H1 (cell line): ENCODE results near the gene RNF215. TPM values are rescaled to one million over a fixed set of nuclear protein-coding genes. Genes with fewer than 3 reads are reported as not detected.

ENCODE experiments used
- CTCF ChIA-PET: fragments of 300-600 bp; sonication (Branson Sonifier 250); formaldehyde crosslinking; loops from one replicate; lab custom pipeline; 2021; ENCODE audit not compliant: partially characterized antibody; lab: Charles Lee
- POLR2A ChIA-PET: fragments of 300-600 bp; sonication (Branson Sonifier 250); formaldehyde crosslinking; loops from one replicate; lab custom pipeline; 2021; ENCODE audit warnings: inconsistent platforms; ENCODE audit not compliant: partially characterized antibody; lab: Charles Lee
- DNase-seq, 2 experiments: peaks; one replicate each; pipeline versions ENCODE4 v3.0.0 to v3.0.0-alpha.2; 2010 to 2022; ENCODE audit warnings: low spot score in 2 of 2, low read depth in 1 of 2, mixed read lengths in 1 of 2
- FAIRE-seq: peaks from 2 replicates; lab custom pipeline; 2011; peaks lifted over from hg19 to GRCh38; lab: Jason Lieb, UNC
- H2AFZ ChIP-seq: 2 replicates; pipeline ENCODE4 v1.8.1; 2012; ENCODE audit warnings: low read length, inconsistent platforms
- H2AK5ac ChIP-seq: 2 replicates; pipeline ENCODE4 v1.6.1; 2013; ENCODE audit warnings: low read depth, low read length
- H2BK120ac ChIP-seq: replicated peaks from 2 replicates; pipeline ENCODE3; 2013; ENCODE audit warnings: low read depth, low read length, inconsistent platforms
- H2BK12ac ChIP-seq: 2 replicates; pipeline ENCODE4 v1.6.1; 2013; ENCODE audit warnings: low read depth, low read length
- H2BK15ac ChIP-seq: 2 replicates; pipeline ENCODE4 v1.6.1; 2013; ENCODE audit warnings: low read length
- H2BK20ac ChIP-seq: 2 replicates; pipeline ENCODE4 v1.6.1; 2013; ENCODE audit warnings: low read length
- H2BK5ac ChIP-seq: 2 replicates; pipeline ENCODE4 v1.6.1; 2013; ENCODE audit warnings: low read depth, low read length
- H3K14ac ChIP-seq: 2 replicates; pipeline ENCODE4 v1.6.1; 2013; ENCODE audit warnings: inconsistent platforms; ENCODE audit not compliant: insufficient read length
- H3K18ac ChIP-seq: 2 replicates; pipeline ENCODE4 v1.6.1; 2013; ENCODE audit warnings: low read length; ENCODE audit errors: extremely low read depth
- H3K23ac ChIP-seq: 2 replicates; pipeline ENCODE4 v1.6.1; 2013; ENCODE audit warnings: inconsistent platforms; ENCODE audit not compliant: insufficient read length
- H3K23me2 ChIP-seq: 2 replicates; pipeline ENCODE4 v1.6.1; 2013; ENCODE audit warnings: low read depth, low read length
- H3K27ac ChIP-seq: 2 replicates; pipeline ENCODE4 v1.6.1; 2011; ENCODE audit warnings: low read depth, low read length, inconsistent platforms
- H3K27me3 ChIP-seq, 4 experiments: replicated peaks in 1 of 4; 1 replicate in 1 of 4; 2 replicates in 3 of 4; pipeline versions ENCODE4 v1.6.1 to v1.8.1; 2011 to 2013; ENCODE audit warnings: low read length in 3 of 4, mild to moderate bottlenecking in 3 of 4, inconsistent platforms in 2 of 4, mixed read lengths in 2 of 4, moderate library complexity in 1 of 4; ENCODE audit not compliant: control insufficient read depth in 3 of 4, insufficient read depth in 3 of 4; ENCODE audit errors: extremely low read depth in 1 of 4
- H3K36me3 ChIP-seq, 4 experiments: 2 replicates each; pipeline versions ENCODE4 v1.6.1 to v1.8.1; 2011 to 2013; ENCODE audit warnings: mild to moderate bottlenecking in 4 of 4, low read length in 3 of 4, moderate library complexity in 2 of 4, control low read depth in 1 of 4, inconsistent platforms in 1 of 4; ENCODE audit not compliant: insufficient read depth in 4 of 4, control insufficient read depth in 2 of 4
- H3K4ac ChIP-seq: replicated peaks from 2 replicates; pipeline ENCODE3; 2013; ENCODE audit warnings: low read length, low read depth, mixed read lengths, inconsistent platforms; ENCODE audit not compliant: insufficient read length
- H3K4me1 ChIP-seq, 4 experiments: replicated peaks in 1 of 4; 1 replicate in 1 of 4; 2 replicates in 3 of 4; pipeline versions ENCODE4 v1.6.1 to v1.8.1; 2011 to 2013; ENCODE audit warnings: low read length in 3 of 4, inconsistent platforms in 2 of 4, mixed read lengths in 1 of 4; ENCODE audit not compliant: insufficient read depth in 4 of 4, control insufficient read depth in 3 of 4
- H3K4me2 ChIP-seq, 2 experiments: 2 replicates each; pipeline versions ENCODE4 v1.6.1 to v1.8.1; 2011 to 2013; ENCODE audit warnings: low read depth in 2 of 2, low read length in 2 of 2, control low read depth in 1 of 2, inconsistent platforms in 1 of 2, mild to moderate bottlenecking in 1 of 2; ENCODE audit not compliant: insufficient read depth in 1 of 2
- H3K4me3 ChIP-seq, 4 experiments: fragments of 200-600, 300-600 bp in 1 of 4; sonication (generic), shearing (Covaris generic), sonication (Bioruptor Twin) in 1 of 4; 2 replicates each; pipeline versions ENCODE4 v1.5.1 to v1.8.1; 2011 to 2016; ENCODE audit warnings: low read length in 4 of 4, low read depth in 3 of 4, control low read depth in 2 of 4, inconsistent platforms in 2 of 4, mild to moderate bottlenecking in 2 of 4, mixed read lengths in 1 of 4, moderate library complexity in 1 of 4; ENCODE audit not compliant: insufficient read depth in 2 of 4; ENCODE audit errors: extremely low read depth in 1 of 4
- H3K56ac ChIP-seq: replicated peaks from 2 replicates; pipeline ENCODE3; 2013; ENCODE audit warnings: low read depth, mild to moderate bottlenecking, mixed read lengths, low read length, inconsistent platforms; ENCODE audit not compliant: insufficient read length
- H3K79me1 ChIP-seq: 2 replicates; pipeline ENCODE4 v1.6.1; 2013; ENCODE audit warnings: low read depth, low read length, control low read depth
- H3K79me2 ChIP-seq, 2 experiments: 2 replicates each; pipeline versions ENCODE4 v1.6.1 to v1.8.1; 2012 to 2013; ENCODE audit warnings: low read length in 2 of 2, mild to moderate bottlenecking in 2 of 2, inconsistent platforms in 1 of 2; ENCODE audit not compliant: insufficient read depth in 2 of 2, control insufficient read depth in 1 of 2
- H3K9ac ChIP-seq, 4 experiments: replicated peaks in 1 of 4; 1 replicate in 1 of 4; 2 replicates in 3 of 4; pipeline versions ENCODE4 v1.6.1 to v1.8.1; 2011 to 2013; ENCODE audit warnings: low read depth in 3 of 4, low read length in 3 of 4, control low read depth in 2 of 4, mild to moderate bottlenecking in 2 of 4, moderate library complexity in 2 of 4, inconsistent platforms in 1 of 4; ENCODE audit errors: extremely low read depth in 1 of 4
- H3K9me3 ChIP-seq, 2 experiments: 2 replicates each; pipeline versions ENCODE4 v1.6.1 to v1.8.1; 2012 to 2013; ENCODE audit warnings: mild to moderate bottlenecking in 2 of 2, moderate library complexity in 2 of 2, control low read depth in 1 of 2, inconsistent platforms in 1 of 2, low read depth in 1 of 2, low read length in 1 of 2, mixed read lengths in 1 of 2; ENCODE audit not compliant: insufficient read depth in 2 of 2
- H4K20me1 ChIP-seq, 2 experiments: replicated peaks in 1 of 2; 2 replicates each; pipeline versions ENCODE3 to v1.8.1; 2011 to 2013; ENCODE audit warnings: inconsistent platforms in 2 of 2, low read length in 2 of 2, mild to moderate bottlenecking in 1 of 2; ENCODE audit not compliant: insufficient read depth in 2 of 2, control insufficient read depth in 1 of 2
- H4K5ac ChIP-seq: 2 replicates; pipeline ENCODE4 v1.6.1; 2013; ENCODE audit warnings: low read length, low read depth, mixed read lengths, inconsistent platforms; ENCODE audit not compliant: insufficient read length
- H4K8ac ChIP-seq: 2 replicates; pipeline ENCODE4 v1.8.0; 2013; ENCODE audit warnings: mild to moderate bottlenecking, moderate library complexity, low read length, inconsistent platforms; ENCODE audit not compliant: insufficient read depth; ENCODE audit errors: extremely low read depth
- H4K91ac ChIP-seq: replicated peaks from 2 replicates; pipeline ENCODE3; 2013; ENCODE audit warnings: low read length, mixed read lengths, inconsistent platforms; ENCODE audit not compliant: insufficient read length
- CBX8 ChIP-seq: fragments of 300-800, 300-1000 bp; sonication (generic); IDR thresholded peaks from 2 replicates; pipeline ENCODE4 v1.7.1; 2016; ENCODE audit warnings: low read depth, low read length, borderline replicate concordance
- PHF8 ChIP-seq: fragments of 200-600 bp; sonication (generic); conservative IDR thresholded peaks from 2 replicates; pipeline ENCODE4 v1.7.1; 2012; ENCODE audit warnings: low read depth, mild to moderate bottlenecking, inconsistent platforms, low read length, moderate library complexity
- TAF7 ChIP-seq: optimal IDR thresholded peaks from 2 replicates; pipeline ENCODE3; 2011; ENCODE audit warnings: low read depth, mild to moderate bottlenecking, inconsistent platforms, low read length, moderate library complexity, borderline replicate concordance
- WGBS, 2 experiments: shearing (Covaris generic) in 1 of 2; methylation state at CpG; one replicate each; pipeline versions ENCODE4 v1.1.6 to v1.1.7; 2013 to 2015; ENCODE audit warnings: low lambda C conversion rate in 2 of 2, mixed read lengths in 2 of 2, inconsistent platforms in 1 of 2, low coverage in 1 of 2, missing lambda C conversion rate in 1 of 2; ENCODE audit not compliant: insufficient replicate concordance in 2 of 2, insufficient coverage in 1 of 2, insufficient read length in 1 of 2; ENCODE audit errors: extremely low coverage in 1 of 2, missing lambda C conversion rate in 1 of 2; 5-methylcytosine and 5-hydroxymethylcytosine counted together
- polyA plus RNA-seq, 7 experiments: library from polyadenylated mRNA; depleted of rRNA in 3 of 7; stranded (reverse) in 5 of 7; unstranded in 2 of 7; fragments of >200 nt in 5 of 7; fragments of 200-250 nt in 2 of 7; gene quantifications; 1 replicate in 5 of 7; 2 replicates in 1 of 7; 4 replicates in 1 of 7; pipeline versions ENCODE4 v1.2.1 to v1.2.3, GENCODE V29; 2011 to 2013; ENCODE audit warnings: missing spikeins in 2 of 7, mixed read lengths in 2 of 7
- total RNA-seq: library from RNA; stranded (reverse); fragmentation: NEBNext Ultra II Directional; extraction: Animal tissue kit (Norgen Biotek cat#: 25700); gene quantifications from 2 replicates; pipeline ENCODE4 v1.2.1, GENCODE V29; 2021

Gene RNF215
- total and polyA plus RNA-seq, 2 of the 8 experiments (the other 6 are each of a cell fraction or from before 2014, with no cell fraction given): 13.1 to 19.0 TPM

GRCh38 chr22:30337461-30337778 lies 49.8 kb downstream of the RNF215 start:
- Histone ChIP-seq H3K4me1 (no peaks in the 10 kb centered on the region), H2BK15ac (no peak overlapping the region), H2AK5ac (no peak overlapping the region), H3K79me2 (no peaks in the 10 kb centered on the region), H4K20me1 (peaks cover 0 to 14% of the 10 kb centered on the region in 2 experiments), H4K5ac (no peak overlapping the region)
- no peak for TF ChIP-seq PHF8
- no peak for TF ChIP-seq CBX8
- TF ChIP-seq TAF7: no peak
- TF ChIP-seq, all 59 proteins: peak for 0
- Histone ChIP-seq H4K91ac (no peak overlapping the region), H3K36me3 (peaks cover 48 to 94% (median 91%) of the 10 kb centered on the region in 4 experiments), H3K4me2 (no peak overlapping the region), H2BK120ac (no peak overlapping the region), H3K9me3 (no peaks in the 10 kb centered on the region), H3K56ac (no peak overlapping the region), H3K9ac (no peak overlapping the region), H2BK12ac (no peak overlapping the region), H2AFZ (no peak overlapping the region), H3K79me1 (no peaks in the 10 kb centered on the region; the same call in 1 of the 2 replicates), H3K23me2 (no peaks in the 10 kb centered on the region), H3K27ac (no peak overlapping the region), H3K4me3 (no peak overlapping the region), H3K4ac (no peak overlapping the region), H3K14ac (no peak overlapping the region), H3K23ac (no peak overlapping the region), H3K18ac (no peak overlapping the region), H2BK5ac (no peak overlapping the region), H3K27me3 (no peaks in the 10 kb centered on the region), H4K8ac (no peak overlapping the region), H2BK20ac (no peak overlapping the region)
- ChIA-PET POLR2A (interaction anchor here (1.3 to 2.1 kb wide), 2 partner anchors 19 to 44 kb away, joined by 3 to 6 read pairs; partner anchors contain the start of gene SF3A1), CTCF (interaction anchor here (0.5 to 1.8 kb wide), 4 partner anchors 11 to 153 kb away, joined by 3 to 6 read pairs (median 3); no protein-coding TSS in a partner anchor)
- DNase-seq (no peak), FAIRE-seq (no peak)
- 75% methylated on average over 6 of the region's 8 CpGs; no CpG with 5 or more reads in 1 of the 2 experiments for WGBS, 2 experiments
